ENCODE results near the gene NRL. TPM values are rescaled to one million over a fixed set of nuclear protein-coding genes. Genes with fewer than 3 reads are reported as not detected.

Gene NRL
- total and polyA plus RNA-seq, 9 of the 15 experiments (the other 6 are each of a cell fraction or from before 2014, with no cell fraction given), result 0.07 to 2.7 (median 1.4) TPM; not detected in 1

DNA sequence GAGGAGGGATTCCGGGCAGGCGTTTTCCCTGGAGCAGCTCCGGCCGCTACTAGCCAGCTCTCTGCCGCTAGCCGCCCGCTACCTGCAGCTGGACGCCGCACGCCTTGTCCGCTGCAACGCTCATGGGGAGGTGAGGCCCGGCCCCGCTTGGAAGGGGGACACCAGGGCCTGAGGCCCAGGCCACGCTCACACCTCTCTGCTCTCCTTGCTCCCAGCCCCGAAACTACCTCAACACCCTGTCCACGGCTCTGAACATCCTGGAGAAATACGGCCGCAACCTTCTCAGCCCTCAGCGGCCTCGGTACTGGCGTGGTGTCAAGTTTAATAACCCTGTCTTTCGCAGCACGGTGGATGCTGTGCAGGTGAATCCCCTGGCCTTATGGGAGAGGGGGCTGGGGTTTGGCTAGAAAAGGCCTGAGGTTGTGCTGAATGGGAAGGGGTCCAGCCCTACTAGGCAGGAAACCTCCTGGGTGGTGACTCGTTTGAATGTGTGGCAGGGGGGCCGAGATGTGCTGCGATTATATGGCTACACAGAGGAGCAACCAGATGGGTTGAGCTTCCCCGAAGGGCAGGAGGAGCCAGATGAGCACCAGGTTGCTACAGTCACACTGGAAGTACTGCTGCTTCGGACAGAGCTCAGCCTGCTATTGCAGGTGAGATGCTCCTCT is 33.1 kb upstream of the NRL start:
- peak overlapping the region; percentile 98 for H3K4me3 ChIP-seq
- intact Hi-C loops (cut with micrococcal nuclease) (loop anchor here (2.0 to 10.0 kb wide), 2 partner anchors 33 to 53 kb away; partner anchors contain the start of genes DCAF11, NRL and PCK2), in situ Hi-C loops (cut with MboI) (no loop called here)
- H3K36me3 ChIP-seq (ENCODE audit: control insufficient read depth, insufficient read depth, low read length), result peaks cover 62% of the 10 kb centered on the region; the same call in 2 of the 3 replicates
- H3K9ac ChIP-seq (ENCODE audit: insufficient read depth in 1 of 2, low read depth in 2 of 2, low read length in 2 of 2), result peak overlapping the region; percentile 76 to 96
- ChIA-PET POLR2A (interaction anchor here (0.5 to 2.2 kb wide), 4 partner anchors 13 to 85 kb away, joined by 3 to 5 read pairs (median 4); partner anchors contain the start of genes GMPR2 and IRF9), CTCF (ENCODE audit: low intra/inter-chr PET ratio) (no interaction called here)
- no peaks in the 10 kb centered on the region for H3K27me3 ChIP-seq (ENCODE audit: control insufficient read depth in 2 of 2, insufficient read depth in 2 of 2, low read length in 2 of 2)
- H4K20me1 ChIP-seq (replicated peaks; ENCODE audit: control insufficient read depth, insufficient read depth, low read length), result no peaks in the 10 kb centered on the region
- 3% methylated on average over 18 of the region's 29 CpGs for WGBS (ENCODE audit: insufficient coverage, low coverage, missing lambda C conversion rate)
- H3K4me2 ChIP-seq (ENCODE audit: insufficient read depth, low read length), result peak overlapping the region; percentile 98
- peak overlapping the region; percentile 62 for H3K27ac ChIP-seq (ENCODE audit: extremely low read depth, low read depth, low read length)
- peak overlapping the region; percentile 58; the same call in 1 of the 2 replicates for H2AFZ ChIP-seq (ENCODE audit: low read depth, low read length)
- H3K4me1 ChIP-seq (replicated peaks in 1 of 2; ENCODE audit: control insufficient read depth in 2 of 2, insufficient read depth in 2 of 2, low read length in 2 of 2), result peaks cover 28 to 40% of the 10 kb centered on the region in 2 experiments; a peak in 4 of 5 replicates
- no peaks in the 10 kb centered on the region for H3K9me3 ChIP-seq (replicated peaks; ENCODE audit: control insufficient read depth, insufficient read depth, low read depth, low read length)
- TSS peak; percentile 66 for BruUV-seq (replicated peaks)
- peaks cover 5% of the 10 kb centered on the region for H3K9me1 ChIP-seq (ENCODE audit: control insufficient read depth, insufficient read depth, low read length)
- peak; percentile 5 for ATAC-seq
- peaks cover 39% of the 10 kb centered on the region for H3K79me2 ChIP-seq (ENCODE audit: control insufficient read depth, insufficient read depth, low read length)
- FAIRE-seq, result no peak
- DNase-seq (ENCODE audit: extremely low read depth in 1 of 4, low spot score in 3 of 4), result no peak
- TF ChIP-seq NFIC (IDR thresholded peaks at IDR 0.05) (peak; percentile 19; the same call in 1 of the 2 replicates), LARP7 (IDR thresholded peaks at IDR 0.05) (no peak), TAF15 (IDR thresholded peaks at IDR 0.05; ENCODE audit: low read depth, low read length) (no peak), ZNF23 (CRISPR knock-in tag; IDR thresholded peaks at IDR 0.05) (no peak)
- TF ChIP-seq, protein P1, sequence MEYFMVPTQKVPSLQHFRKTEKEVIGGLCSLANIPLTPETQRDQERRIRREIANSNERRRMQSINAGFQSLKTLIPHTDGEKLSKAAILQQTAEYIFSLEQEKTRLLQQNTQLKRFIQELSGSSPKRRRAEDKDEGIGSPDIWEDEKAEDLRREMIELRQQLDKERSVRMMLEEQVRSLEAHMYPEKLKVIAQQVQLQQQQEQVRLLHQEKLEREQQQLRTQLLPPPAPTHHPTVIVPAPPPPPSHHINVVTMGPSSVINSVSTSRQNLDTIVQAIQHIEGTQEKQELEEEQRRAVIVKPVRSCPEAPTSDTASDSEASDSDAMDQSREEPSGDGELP (CRISPR knock-in tag; IDR thresholded peaks at IDR 0.05; ENCODE audit: borderline replicate concordance), result no peak
- TF ChIP-seq, protein P2, sequence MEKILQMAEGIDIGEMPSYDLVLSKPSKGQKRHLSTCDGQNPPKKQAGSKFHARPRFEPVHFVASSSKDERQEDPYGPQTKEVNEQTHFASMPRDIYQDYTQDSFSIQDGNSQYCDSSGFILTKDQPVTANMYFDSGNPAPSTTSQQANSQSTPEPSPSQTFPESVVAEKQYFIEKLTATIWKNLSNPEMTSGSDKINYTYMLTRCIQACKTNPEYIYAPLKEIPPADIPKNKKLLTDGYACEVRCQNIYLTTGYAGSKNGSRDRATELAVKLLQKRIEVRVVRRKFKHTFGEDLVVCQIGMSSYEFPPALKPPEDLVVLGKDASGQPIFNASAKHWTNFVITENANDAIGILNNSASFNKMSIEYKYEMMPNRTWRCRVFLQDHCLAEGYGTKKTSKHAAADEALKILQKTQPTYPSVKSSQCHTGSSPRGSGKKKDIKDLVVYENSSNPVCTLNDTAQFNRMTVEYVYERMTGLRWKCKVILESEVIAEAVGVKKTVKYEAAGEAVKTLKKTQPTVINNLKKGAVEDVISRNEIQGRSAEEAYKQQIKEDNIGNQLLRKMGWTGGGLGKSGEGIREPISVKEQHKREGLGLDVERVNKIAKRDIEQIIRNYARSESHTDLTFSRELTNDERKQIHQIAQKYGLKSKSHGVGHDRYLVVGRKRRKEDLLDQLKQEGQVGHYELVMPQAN (IDR thresholded peaks at IDR 0.05; ENCODE audit: borderline replicate concordance), result 0 out of 2 replicates have a peak, but pooled peaks have one; percentile 40
- TF ChIP-seq, protein P3, sequence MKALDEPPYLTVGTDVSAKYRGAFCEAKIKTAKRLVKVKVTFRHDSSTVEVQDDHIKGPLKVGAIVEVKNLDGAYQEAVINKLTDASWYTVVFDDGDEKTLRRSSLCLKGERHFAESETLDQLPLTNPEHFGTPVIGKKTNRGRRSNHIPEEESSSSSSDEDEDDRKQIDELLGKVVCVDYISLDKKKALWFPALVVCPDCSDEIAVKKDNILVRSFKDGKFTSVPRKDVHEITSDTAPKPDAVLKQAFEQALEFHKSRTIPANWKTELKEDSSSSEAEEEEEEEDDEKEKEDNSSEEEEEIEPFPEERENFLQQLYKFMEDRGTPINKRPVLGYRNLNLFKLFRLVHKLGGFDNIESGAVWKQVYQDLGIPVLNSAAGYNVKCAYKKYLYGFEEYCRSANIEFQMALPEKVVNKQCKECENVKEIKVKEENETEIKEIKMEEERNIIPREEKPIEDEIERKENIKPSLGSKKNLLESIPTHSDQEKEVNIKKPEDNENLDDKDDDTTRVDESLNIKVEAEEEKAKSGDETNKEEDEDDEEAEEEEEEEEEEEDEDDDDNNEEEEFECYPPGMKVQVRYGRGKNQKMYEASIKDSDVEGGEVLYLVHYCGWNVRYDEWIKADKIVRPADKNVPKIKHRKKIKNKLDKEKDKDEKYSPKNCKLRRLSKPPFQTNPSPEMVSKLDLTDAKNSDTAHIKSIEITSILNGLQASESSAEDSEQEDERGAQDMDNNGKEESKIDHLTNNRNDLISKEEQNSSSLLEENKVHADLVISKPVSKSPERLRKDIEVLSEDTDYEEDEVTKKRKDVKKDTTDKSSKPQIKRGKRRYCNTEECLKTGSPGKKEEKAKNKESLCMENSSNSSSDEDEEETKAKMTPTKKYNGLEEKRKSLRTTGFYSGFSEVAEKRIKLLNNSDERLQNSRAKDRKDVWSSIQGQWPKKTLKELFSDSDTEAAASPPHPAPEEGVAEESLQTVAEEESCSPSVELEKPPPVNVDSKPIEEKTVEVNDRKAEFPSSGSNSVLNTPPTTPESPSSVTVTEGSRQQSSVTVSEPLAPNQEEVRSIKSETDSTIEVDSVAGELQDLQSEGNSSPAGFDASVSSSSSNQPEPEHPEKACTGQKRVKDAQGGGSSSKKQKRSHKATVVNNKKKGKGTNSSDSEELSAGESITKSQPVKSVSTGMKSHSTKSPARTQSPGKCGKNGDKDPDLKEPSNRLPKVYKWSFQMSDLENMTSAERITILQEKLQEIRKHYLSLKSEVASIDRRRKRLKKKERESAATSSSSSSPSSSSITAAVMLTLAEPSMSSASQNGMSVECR (CRISPR knock-in tag; IDR thresholded peaks at IDR 0.05), result 0 out of 2 replicates have a peak, but pooled peaks have one; percentile 17
- TF ChIP-seq, protein P4, sequence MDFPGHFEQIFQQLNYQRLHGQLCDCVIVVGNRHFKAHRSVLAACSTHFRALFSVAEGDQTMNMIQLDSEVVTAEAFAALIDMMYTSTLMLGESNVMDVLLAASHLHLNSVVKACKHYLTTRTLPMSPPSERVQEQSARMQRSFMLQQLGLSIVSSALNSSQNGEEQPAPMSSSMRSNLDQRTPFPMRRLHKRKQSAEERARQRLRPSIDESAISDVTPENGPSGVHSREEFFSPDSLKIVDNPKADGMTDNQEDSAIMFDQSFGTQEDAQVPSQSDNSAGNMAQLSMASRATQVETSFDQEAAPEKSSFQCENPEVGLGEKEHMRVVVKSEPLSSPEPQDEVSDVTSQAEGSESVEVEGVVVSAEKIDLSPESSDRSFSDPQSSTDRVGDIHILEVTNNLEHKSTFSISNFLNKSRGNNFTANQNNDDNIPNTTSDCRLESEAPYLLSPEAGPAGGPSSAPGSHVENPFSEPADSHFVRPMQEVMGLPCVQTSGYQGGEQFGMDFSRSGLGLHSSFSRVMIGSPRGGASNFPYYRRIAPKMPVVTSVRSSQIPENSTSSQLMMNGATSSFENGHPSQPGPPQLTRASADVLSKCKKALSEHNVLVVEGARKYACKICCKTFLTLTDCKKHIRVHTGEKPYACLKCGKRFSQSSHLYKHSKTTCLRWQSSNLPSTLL (IDR thresholded peaks at IDR 0.05), result no peak
